Lower leg skin (tissue), 4 donors: ENCODE data around the gene SALL1. TPM values are rescaled to one million over a fixed set of nuclear protein-coding genes. Genes with fewer than 3 reads are reported as not detected.

Experiments used
- DNase-seq, 2 donors: peaks; one replicate each; pipeline ENCODE4 v3.0.0-alpha.2; 2019; ENCODE audit warnings: low spot score in 2 of 2
- H3K4me3 ChIP-seq: fragments of 200-600 bp; sonication (generic); 2 replicates; pipeline ENCODE4 v1.5.1; 2017; ENCODE audit warnings: mild to moderate bottlenecking, low read depth; ENCODE audit not compliant: poor library complexity, severe bottlenecking
- POLR2A ChIP-seq, 2 donors: fragments of 450-650 bp; IDR thresholded peaks; one replicate each; pipeline ENCODE4 v1.6.1; 2016 to 2017; ENCODE audit warnings: antibody characterized with exemption in 2 of 2, mild to moderate bottlenecking in 1 of 2, moderate library complexity in 1 of 2
- WGBS, 2 donors: methylation state at CpG; one replicate each; pipeline ENCODE4 v1.1.5; 2018; 5-methylcytosine and 5-hydroxymethylcytosine counted together
- intact Hi-C: fragments of 100-400 bp; cut with DNase I; formaldehyde crosslinking; loops from one replicate; pipeline ENCODE4 v1.15.0; 2023; ENCODE audit warnings: low total_unique reads
- total RNA-seq, 4 donors: library from RNA; depleted of rRNA; stranded (reverse); fragments of >200 nt; gene quantifications; one replicate each; pipeline ENCODE4 v1.1.0, GENCODE V29; 2016
- TF ChIP-seq, protein P1 (sequence below), 3 donors: fragments of 450-650 bp; IDR thresholded peaks; one replicate each; pipeline ENCODE4 v1.5.1; 2016; ENCODE audit warnings: antibody characterized with exemption in 3 of 3, mild to moderate bottlenecking in 3 of 3, moderate library complexity in 2 of 3

SALL1 gene
- total RNA-seq, 4 donors from 2014 or later, result 0.08 to 0.29 (median 0.08) TPM; not detected in 1

- DNase-seq, result no peak
- intact Hi-C loops, result no loop called here
- 55 to 64% methylated on average over 2 of the region's 2 CpGs for WGBS, 2 donors
- TF ChIP-seq, protein P1, sequence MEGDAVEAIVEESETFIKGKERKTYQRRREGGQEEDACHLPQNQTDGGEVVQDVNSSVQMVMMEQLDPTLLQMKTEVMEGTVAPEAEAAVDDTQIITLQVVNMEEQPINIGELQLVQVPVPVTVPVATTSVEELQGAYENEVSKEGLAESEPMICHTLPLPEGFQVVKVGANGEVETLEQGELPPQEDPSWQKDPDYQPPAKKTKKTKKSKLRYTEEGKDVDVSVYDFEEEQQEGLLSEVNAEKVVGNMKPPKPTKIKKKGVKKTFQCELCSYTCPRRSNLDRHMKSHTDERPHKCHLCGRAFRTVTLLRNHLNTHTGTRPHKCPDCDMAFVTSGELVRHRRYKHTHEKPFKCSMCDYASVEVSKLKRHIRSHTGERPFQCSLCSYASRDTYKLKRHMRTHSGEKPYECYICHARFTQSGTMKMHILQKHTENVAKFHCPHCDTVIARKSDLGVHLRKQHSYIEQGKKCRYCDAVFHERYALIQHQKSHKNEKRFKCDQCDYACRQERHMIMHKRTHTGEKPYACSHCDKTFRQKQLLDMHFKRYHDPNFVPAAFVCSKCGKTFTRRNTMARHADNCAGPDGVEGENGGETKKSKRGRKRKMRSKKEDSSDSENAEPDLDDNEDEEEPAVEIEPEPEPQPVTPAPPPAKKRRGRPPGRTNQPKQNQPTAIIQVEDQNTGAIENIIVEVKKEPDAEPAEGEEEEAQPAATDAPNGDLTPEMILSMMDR (IDR thresholded peaks at IDR 0.05), result no peak
- no peak for TF ChIP-seq POLR2A (IDR thresholded peaks at IDR 0.05)
- H3K4me3 ChIP-seq, result no peak overlapping the region
These were observed 6.6 kb upstream of the SALL1 start for GRCh38 chr16:51157698-51158097.

DNA sequence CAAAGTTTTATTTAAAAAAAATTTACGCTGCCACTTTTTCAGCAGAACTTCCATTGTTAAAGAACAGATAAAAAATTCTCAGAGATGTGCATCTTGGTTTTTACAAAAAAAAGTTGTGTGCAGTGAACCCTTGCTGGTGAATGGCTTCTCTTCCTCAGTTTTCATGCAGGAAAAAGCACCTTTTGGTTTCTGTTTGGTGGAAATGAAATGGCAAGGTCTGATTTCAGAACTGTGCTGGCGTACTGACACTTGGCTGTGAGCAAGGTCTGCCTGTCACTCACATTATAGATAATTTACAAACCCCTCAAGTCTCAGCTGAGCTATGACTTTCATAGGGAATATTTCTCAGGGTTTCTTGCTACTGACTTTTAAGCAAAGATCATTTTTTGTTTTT lies 5.7 kb upstream of the SALL1 start:
- TF ChIP-seq, protein P1 (IDR thresholded peaks at IDR 0.05), result no peak
- TF ChIP-seq POLR2A (IDR thresholded peaks at IDR 0.05), result no peak
- intact Hi-C loops, result no loop called here
- 58 to 59% methylated on average over 2 of the region's 2 CpGs for WGBS, 2 donors
- no peak for DNase-seq
- no peak overlapping the region for H3K4me3 ChIP-seq

DNA sequence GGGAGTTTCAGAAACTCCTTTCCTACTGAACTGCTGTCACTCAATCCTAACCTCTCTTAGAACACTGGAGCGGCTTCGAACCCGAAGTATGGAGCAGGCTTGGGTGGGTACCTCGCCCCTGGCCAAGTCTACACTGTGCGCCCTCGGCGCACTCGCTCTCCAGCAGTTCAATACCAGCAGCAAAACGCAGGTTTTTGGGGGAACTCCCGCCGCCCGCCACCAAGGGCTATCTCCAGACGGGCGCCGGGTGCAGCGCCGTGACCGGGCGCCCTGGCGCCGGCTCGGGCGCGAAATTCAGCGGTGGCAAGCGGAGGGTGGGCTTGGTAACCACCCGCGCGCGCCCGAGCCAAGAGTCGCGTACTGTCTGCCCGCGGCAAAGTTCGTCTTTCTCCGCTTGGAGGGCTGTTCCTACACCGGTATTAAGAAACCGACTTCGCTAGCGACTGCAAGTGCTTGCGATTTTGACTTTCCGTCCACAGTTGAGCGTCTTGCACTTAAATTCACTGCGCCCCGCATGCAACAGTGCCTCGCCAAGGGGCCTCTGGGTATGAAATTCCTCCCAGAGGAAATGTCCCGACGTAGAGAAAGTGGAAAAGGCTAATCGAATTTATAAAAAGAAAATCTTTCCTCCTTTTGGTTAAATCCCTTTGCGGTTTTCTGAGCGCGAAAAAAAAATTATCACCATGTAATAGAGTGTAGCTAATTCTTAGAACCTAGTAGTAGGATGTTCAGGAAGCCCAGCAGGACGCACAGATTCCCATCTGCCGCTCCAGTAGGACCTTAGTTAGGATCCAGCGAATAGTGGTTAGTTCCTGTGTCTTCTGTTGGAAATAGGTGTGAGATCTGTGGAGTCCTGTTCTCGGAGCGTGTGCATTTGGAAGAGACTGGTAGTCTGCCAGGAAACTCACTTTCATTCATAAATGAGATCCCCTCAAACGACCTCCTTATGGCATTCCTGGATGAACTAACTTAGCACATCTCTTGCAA lies 5.0 kb upstream of the SALL1 start:
- WGBS, 2 donors, result 5 to 6% methylated on average over 43 to 52 of the region's 59 CpGs
- DNase-seq, result no peak
- H3K4me3 ChIP-seq, result no peak overlapping the region
- intact Hi-C loops, result no loop called here
- TF ChIP-seq, protein P1 (IDR thresholded peaks at IDR 0.05), result no peak
- TF ChIP-seq POLR2A (IDR thresholded peaks at IDR 0.05), result no peak

GRCh38 chr16:51155199-51155607 lies 4.1 kb upstream of the SALL1 start:
- WGBS, 2 donors, result 7 to 9% methylated on average over 20 of the region's 20 CpGs
- TF ChIP-seq, protein P1 (IDR thresholded peaks at IDR 0.05), result no peak
- TF ChIP-seq POLR2A (IDR thresholded peaks at IDR 0.05), result no peak
- DNase-seq, result no peak
- intact Hi-C loops, result no loop called here
- H3K4me3 ChIP-seq, result no peak overlapping the region

GRCh38 chr16:51154271-51155171 lies 3.5 kb upstream of the SALL1 start:
- WGBS, 2 donors, result 28 to 37% methylated on average over 44 to 53 of the region's 55 CpGs

More at GRCh38 chr16:51154271-51155171, 3.5 kb upstream of the SALL1 start:
- TF ChIP-seq POLR2A (IDR thresholded peaks at IDR 0.05), result no peak
- TF ChIP-seq, protein P1 (IDR thresholded peaks at IDR 0.05), result no peak
- DNase-seq, result no peak
- no peak overlapping the region for H3K4me3 ChIP-seq
- intact Hi-C loops, result no loop called here
